K562 (cell line): ENCODE results near the gene ZC3H10.

Source experiments
- BMI1 ChIP-seq: fragments of 150-350 bp; IDR thresholded peaks from 2 replicates; pipeline ENCODE4 v1.6.1; 2014; ENCODE audit warnings: low read length
- EP300 ChIP-seq: IDR thresholded peaks from 2 replicates; pipeline ENCODE4 v1.6.1; 2012; ENCODE audit warnings: low read length, improper control_type of control experiment
- GTF2A2 ChIP-seq: IDR thresholded peaks from 2 replicates; pipeline ENCODE4 v1.6.1; 2016; ENCODE audit warnings: mild to moderate bottlenecking, missing genetic modification characterization, missing compliant biosample characterization
- POLR2A ChIP-seq: fragments of 450-650 bp; conservative IDR thresholded peaks from 2 replicates; pipeline ENCODE4 v1.6.1; 2016
- RAD51 ChIP-seq: fragments of 450-650 bp; IDR thresholded peaks from 2 replicates; pipeline ENCODE4 v1.7.1; 2016; ENCODE audit warnings: low read depth, mild to moderate bottlenecking, borderline replicate concordance
- RCOR1 ChIP-seq, 2 experiments: IDR thresholded peaks; 2 replicates each; pipeline ENCODE4 v1.6.1; 2012; ENCODE audit warnings: low read depth in 2 of 2, low read length in 2 of 2, borderline replicate concordance in 1 of 2, improper control_type of control experiment in 1 of 2
- RFX1 ChIP-seq: fragments of 450-650 bp; IDR thresholded peaks from 2 replicates; pipeline ENCODE4 v1.6.1; 2016; ENCODE audit warnings: mild to moderate bottlenecking, moderate library complexity
- ZNF12 ChIP-seq: sonication (generic); formaldehyde crosslinking; IDR thresholded peaks from 2 replicates; pipeline ENCODE4 v1.4.0; 2020; ENCODE audit warnings: mild to moderate bottlenecking, missing genetic modification reagents
- ZNF140 ChIP-seq: fragments of 250-450 bp; sonication (Bioruptor Pico); IDR thresholded peaks from 2 replicates; pipeline ENCODE4 v1.8.0; 2021; ENCODE audit warnings: moderate library complexity, mild to moderate bottlenecking, inconsistent platforms
- ZNF23 ChIP-seq: fragments of 250-450 bp; sonication (Bioruptor Pico); IDR thresholded peaks from 2 replicates; pipeline ENCODE4 v1.4.0; 2020; ENCODE audit warnings: mild to moderate bottlenecking
- TF ChIP-seq, protein P1 (sequence below), 3 experiments: IDR thresholded peaks in 2 of 3; conservative IDR thresholded peaks in 1 of 3; 2 replicates each; pipeline ENCODE4 v1.5.1; 2011 to 2012; ENCODE audit warnings: low read length in 3 of 3, mild to moderate bottlenecking in 3 of 3, control low read depth in 2 of 3, improper control_type of control experiment in 1 of 3, inconsistent platforms in 1 of 3, low read depth in 1 of 3, mixed read lengths in 1 of 3, moderate library complexity in 1 of 3; ENCODE audit not compliant: insufficient read depth in 2 of 3
- TF ChIP-seq, protein P2 (sequence below), 2 experiments: fragments of 450-650 bp in 1 of 2; sonication (generic) in 1 of 2; formaldehyde crosslinking in 1 of 2; IDR thresholded peaks; 2 replicates each; pipeline versions ENCODE4 v1.7.1 to v1.9.0; 2016 to 2022; ENCODE audit warnings: inconsistent platforms in 1 of 2, mild to moderate bottlenecking in 1 of 2, missing genetic modification reagents in 1 of 2

GRCh38 chr12:56114084-56114483 is 4.0 kb upstream of the ZC3H10 start:
- TF ChIP-seq RFX1 (no peak), RCOR1 (IDR thresholded peaks at IDR 0.05; ENCODE audit: borderline replicate concordance in 1 of 2, low read depth in 2 of 2, low read length in 2 of 2) (no peak), POLR2A (peak; percentile 50; the same call in 1 of the 2 replicates), ZNF23 (CRISPR knock-in tag) (no peak), EP300 (no peak), ZNF12 (CRISPR knock-in tag) (no peak), GTF2A2 (tag) (no peak), RAD51 (no peak), ZNF140 (no peak), BMI1 (no peak)
- TF ChIP-seq, protein P1, sequence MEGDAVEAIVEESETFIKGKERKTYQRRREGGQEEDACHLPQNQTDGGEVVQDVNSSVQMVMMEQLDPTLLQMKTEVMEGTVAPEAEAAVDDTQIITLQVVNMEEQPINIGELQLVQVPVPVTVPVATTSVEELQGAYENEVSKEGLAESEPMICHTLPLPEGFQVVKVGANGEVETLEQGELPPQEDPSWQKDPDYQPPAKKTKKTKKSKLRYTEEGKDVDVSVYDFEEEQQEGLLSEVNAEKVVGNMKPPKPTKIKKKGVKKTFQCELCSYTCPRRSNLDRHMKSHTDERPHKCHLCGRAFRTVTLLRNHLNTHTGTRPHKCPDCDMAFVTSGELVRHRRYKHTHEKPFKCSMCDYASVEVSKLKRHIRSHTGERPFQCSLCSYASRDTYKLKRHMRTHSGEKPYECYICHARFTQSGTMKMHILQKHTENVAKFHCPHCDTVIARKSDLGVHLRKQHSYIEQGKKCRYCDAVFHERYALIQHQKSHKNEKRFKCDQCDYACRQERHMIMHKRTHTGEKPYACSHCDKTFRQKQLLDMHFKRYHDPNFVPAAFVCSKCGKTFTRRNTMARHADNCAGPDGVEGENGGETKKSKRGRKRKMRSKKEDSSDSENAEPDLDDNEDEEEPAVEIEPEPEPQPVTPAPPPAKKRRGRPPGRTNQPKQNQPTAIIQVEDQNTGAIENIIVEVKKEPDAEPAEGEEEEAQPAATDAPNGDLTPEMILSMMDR (IDR thresholded peaks at IDR 0.05 in 2 of 3, conservative IDR thresholded peaks at IDR 0.05 in 1 of 3; ENCODE audit: insufficient read depth in 2 of 3, low read depth in 1 of 3, low read length in 3 of 3): no peak
- TF ChIP-seq, protein P2, sequence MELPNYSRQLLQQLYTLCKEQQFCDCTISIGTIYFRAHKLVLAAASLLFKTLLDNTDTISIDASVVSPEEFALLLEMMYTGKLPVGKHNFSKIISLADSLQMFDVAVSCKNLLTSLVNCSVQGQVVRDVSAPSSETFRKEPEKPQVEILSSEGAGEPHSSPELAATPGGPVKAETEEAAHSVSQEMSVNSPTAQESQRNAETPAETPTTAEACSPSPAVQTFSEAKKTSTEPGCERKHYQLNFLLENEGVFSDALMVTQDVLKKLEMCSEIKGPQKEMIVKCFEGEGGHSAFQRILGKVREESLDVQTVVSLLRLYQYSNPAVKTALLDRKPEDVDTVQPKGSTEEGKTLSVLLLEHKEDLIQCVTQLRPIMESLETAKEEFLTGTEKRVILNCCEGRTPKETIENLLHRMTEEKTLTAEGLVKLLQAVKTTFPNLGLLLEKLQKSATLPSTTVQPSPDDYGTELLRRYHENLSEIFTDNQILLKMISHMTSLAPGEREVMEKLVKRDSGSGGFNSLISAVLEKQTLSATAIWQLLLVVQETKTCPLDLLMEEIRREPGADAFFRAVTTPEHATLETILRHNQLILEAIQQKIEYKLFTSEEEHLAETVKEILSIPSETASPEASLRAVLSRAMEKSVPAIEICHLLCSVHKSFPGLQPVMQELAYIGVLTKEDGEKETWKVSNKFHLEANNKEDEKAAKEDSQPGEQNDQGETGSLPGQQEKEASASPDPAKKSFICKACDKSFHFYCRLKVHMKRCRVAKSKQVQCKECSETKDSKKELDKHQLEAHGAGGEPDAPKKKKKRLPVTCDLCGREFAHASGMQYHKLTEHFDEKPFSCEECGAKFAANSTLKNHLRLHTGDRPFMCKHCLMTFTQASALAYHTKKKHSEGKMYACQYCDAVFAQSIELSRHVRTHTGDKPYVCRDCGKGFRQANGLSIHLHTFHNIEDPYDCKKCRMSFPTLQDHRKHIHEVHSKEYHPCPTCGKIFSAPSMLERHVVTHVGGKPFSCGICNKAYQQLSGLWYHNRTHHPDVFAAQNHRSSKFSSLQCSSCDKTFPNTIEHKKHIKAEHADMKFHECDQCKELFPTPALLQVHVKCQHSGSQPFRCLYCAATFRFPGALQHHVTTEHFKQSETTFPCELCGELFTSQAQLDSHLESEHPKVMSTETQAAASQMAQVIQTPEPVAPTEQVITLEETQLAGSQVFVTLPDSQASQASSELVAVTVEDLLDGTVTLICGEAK (IDR thresholded peaks at IDR 0.05): no peak
- TF ChIP-seq, protein P2 (CRISPR knock-in tag; IDR thresholded peaks at IDR 0.05): no peak
